Measurements from ENCODE around the gene HES6.

The HES6 gene

GRCh38 chr2:238224356-238225035 lies 15.3 kb downstream of the HES6 start:
- Histone ChIP-seq H3K4me3 (ENCODE audit: low read length, poor library complexity, severe bottlenecking) (no peak overlapping the region), H4K20me1 (ENCODE audit: insufficient read depth, low read length, poor library complexity, severe bottlenecking) (no peaks in the 10 kb centered on the region)

DNA sequence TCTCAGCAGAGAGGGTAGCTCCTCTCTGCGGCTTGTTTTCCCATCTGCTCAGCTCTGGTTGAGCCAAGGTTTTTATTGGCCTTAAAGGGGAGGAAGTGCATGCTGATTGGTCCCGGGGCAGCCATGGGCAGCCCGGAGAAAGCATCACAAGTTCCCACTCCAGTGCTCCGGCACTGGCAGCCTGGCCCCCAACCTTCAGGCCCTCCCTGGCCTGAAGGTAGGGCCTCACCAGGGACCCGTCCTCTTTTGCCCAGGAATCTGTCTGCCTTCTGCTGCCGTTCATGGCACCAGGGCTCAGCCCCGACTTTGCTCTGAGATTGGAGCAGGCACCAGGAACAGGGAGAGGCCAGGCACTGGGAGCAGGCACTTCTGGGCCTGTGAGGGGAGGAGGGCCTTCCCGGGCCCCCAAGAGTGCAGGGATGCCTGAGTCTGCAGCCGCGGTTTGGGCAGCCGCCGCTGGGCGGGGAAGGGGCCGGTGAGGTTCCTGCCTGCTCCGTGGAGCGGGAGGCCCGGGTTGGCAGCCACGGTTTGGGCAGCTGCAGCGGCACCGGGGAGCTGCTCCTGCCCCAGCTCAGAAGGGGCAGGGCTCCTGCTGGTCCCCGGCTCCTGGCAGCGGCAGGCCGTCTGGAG lies 18.8 kb downstream of the HES6 start:
- H2AFZ ChIP-seq (ENCODE audit: low read length): no peak overlapping the region
- H3K4me3 ChIP-seq (ENCODE audit: low read length, poor library complexity, severe bottlenecking): no peak overlapping the region
- H3K36me3 ChIP-seq (ENCODE audit: insufficient read depth, low read length): no peaks in the 10 kb centered on the region
- H3K79me2 ChIP-seq (ENCODE audit: insufficient read depth, low read length): no peaks in the 10 kb centered on the region
- no peaks in the 10 kb centered on the region for H3K27me3 ChIP-seq (ENCODE audit: insufficient read depth, low read length, poor library complexity, severe bottlenecking)
- H3K9me2 ChIP-seq (replicated peaks; ENCODE audit: low read depth, low read length): no peaks in the 10 kb centered on the region
- no peaks in the 10 kb centered on the region for H4K20me1 ChIP-seq (ENCODE audit: insufficient read depth, low read length, poor library complexity, severe bottlenecking)
- TF ChIP-seq, protein P1, sequence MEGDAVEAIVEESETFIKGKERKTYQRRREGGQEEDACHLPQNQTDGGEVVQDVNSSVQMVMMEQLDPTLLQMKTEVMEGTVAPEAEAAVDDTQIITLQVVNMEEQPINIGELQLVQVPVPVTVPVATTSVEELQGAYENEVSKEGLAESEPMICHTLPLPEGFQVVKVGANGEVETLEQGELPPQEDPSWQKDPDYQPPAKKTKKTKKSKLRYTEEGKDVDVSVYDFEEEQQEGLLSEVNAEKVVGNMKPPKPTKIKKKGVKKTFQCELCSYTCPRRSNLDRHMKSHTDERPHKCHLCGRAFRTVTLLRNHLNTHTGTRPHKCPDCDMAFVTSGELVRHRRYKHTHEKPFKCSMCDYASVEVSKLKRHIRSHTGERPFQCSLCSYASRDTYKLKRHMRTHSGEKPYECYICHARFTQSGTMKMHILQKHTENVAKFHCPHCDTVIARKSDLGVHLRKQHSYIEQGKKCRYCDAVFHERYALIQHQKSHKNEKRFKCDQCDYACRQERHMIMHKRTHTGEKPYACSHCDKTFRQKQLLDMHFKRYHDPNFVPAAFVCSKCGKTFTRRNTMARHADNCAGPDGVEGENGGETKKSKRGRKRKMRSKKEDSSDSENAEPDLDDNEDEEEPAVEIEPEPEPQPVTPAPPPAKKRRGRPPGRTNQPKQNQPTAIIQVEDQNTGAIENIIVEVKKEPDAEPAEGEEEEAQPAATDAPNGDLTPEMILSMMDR (conservative IDR thresholded peaks at IDR 0.05; ENCODE audit: low read length): no peak
- no peak for TF ChIP-seq EZH2phosphoT487 (IDR thresholded peaks at IDR 0.05; ENCODE audit: borderline replicate concordance)
- no peaks in the 10 kb centered on the region for H3K4me1 ChIP-seq (ENCODE audit: insufficient read depth, low read length, poor library complexity, severe bottlenecking)
- H3F3A ChIP-seq (ENCODE audit: low read depth): no peaks in the 10 kb centered on the region
- no peak overlapping the region for H3K9ac ChIP-seq (ENCODE audit: low read depth, low read length, poor library complexity, severe bottlenecking)
- H3K9me3 ChIP-seq (ENCODE audit: insufficient read depth, low read depth, low read length): no peaks in the 10 kb centered on the region
- H3K4me2 ChIP-seq (ENCODE audit: low read depth, low read length, poor library complexity, severe bottlenecking): no peak overlapping the region

More at GRCh38 chr2:238224356-238225035, 15.3 kb downstream of the HES6 start:
- Histone ChIP-seq H2AFZ (ENCODE audit: low read length) (no peak overlapping the region), H3K9ac (ENCODE audit: low read depth, low read length, poor library complexity, severe bottlenecking) (no peak overlapping the region), H3K9me3 (ENCODE audit: insufficient read depth, low read depth, low read length) (no peaks in the 10 kb centered on the region), H3K4me1 (ENCODE audit: insufficient read depth, low read length, poor library complexity, severe bottlenecking) (no peaks in the 10 kb centered on the region), H3K79me2 (ENCODE audit: insufficient read depth, low read length) (no peaks in the 10 kb centered on the region), H3K36me3 (ENCODE audit: insufficient read depth, low read length) (no peaks in the 10 kb centered on the region), H3K27me3 (ENCODE audit: insufficient read depth, low read length, poor library complexity, severe bottlenecking) (no peaks in the 10 kb centered on the region), H3K9me2 (replicated peaks; ENCODE audit: low read depth, low read length) (no peaks in the 10 kb centered on the region), H3F3A (ENCODE audit: low read depth) (no peaks in the 10 kb centered on the region), H3K4me2 (ENCODE audit: low read depth, low read length, poor library complexity, severe bottlenecking) (no peak overlapping the region)
- no peak for TF ChIP-seq EZH2phosphoT487 (IDR thresholded peaks at IDR 0.05; ENCODE audit: borderline replicate concordance)
- TF ChIP-seq, protein P1 (conservative IDR thresholded peaks at IDR 0.05; ENCODE audit: low read length): no peak

DNA sequence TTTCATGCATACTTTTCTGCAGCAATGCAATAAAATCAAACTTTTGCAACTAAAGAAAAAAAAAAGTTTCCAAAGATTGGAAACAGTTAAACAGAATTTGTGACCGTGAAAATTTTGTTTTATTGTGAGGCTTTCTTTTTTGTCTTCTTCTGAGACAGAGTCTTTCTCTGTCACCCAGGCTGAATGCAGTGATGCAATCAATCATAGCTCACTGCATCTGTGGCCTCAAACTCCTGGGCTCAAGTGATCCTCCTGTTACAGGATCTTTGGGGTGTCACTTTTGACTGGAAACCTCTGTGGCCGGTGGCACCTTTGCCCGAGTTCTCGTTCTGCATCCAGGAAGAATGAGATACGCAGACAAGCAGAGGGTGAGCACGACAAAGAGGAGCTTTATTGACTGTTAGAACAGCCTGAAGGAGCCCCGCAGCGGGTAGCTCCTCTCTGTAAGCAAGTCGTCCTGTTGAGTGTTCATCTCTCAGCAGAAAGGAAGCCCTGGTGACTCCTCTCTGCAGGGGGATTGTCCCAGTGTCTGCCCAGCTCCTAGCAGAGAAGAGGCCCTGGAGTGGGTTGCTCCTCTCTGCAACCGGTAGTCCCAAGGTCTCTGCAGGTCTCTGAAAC lies 19.5 kb downstream of the HES6 start:
- TF ChIP-seq, protein P1 (conservative IDR thresholded peaks at IDR 0.05; ENCODE audit: low read length): no peak
- TF ChIP-seq EZH2phosphoT487 (IDR thresholded peaks at IDR 0.05; ENCODE audit: borderline replicate concordance): no peak
- Histone ChIP-seq H3K9ac (ENCODE audit: low read depth, low read length, poor library complexity, severe bottlenecking) (no peak overlapping the region), H3K36me3 (ENCODE audit: insufficient read depth, low read length) (no peaks in the 10 kb centered on the region), H3K4me1 (ENCODE audit: insufficient read depth, low read length, poor library complexity, severe bottlenecking) (no peaks in the 10 kb centered on the region), H2AFZ (ENCODE audit: low read length) (no peak overlapping the region), H3K79me2 (ENCODE audit: insufficient read depth, low read length) (no peaks in the 10 kb centered on the region), H3K4me2 (ENCODE audit: low read depth, low read length, poor library complexity, severe bottlenecking) (no peak overlapping the region), H3K9me3 (ENCODE audit: insufficient read depth, low read depth, low read length) (no peaks in the 10 kb centered on the region), H3K4me3 (ENCODE audit: low read length, poor library complexity, severe bottlenecking) (no peak overlapping the region), H3K27me3 (ENCODE audit: insufficient read depth, low read length, poor library complexity, severe bottlenecking) (no peaks in the 10 kb centered on the region), H3K9me2 (replicated peaks; ENCODE audit: low read depth, low read length) (no peaks in the 10 kb centered on the region), H3F3A (ENCODE audit: low read depth) (no peaks in the 10 kb centered on the region), H4K20me1 (ENCODE audit: insufficient read depth, low read length, poor library complexity, severe bottlenecking) (no peaks in the 10 kb centered on the region)

All from Loucy (cell line).